Measurements from ENCODE around the gene HOXA4. TPM values are rescaled to one million over a fixed set of nuclear protein-coding genes. Genes with fewer than 3 reads are reported as not detected.

HOXA4 gene
- total and polyA plus RNA-seq, 10 of the 15 experiments (the other 5 are each of a cell fraction or from before 2014, with no cell fraction given), result 0.07 TPM; not detected in 9

DNA sequence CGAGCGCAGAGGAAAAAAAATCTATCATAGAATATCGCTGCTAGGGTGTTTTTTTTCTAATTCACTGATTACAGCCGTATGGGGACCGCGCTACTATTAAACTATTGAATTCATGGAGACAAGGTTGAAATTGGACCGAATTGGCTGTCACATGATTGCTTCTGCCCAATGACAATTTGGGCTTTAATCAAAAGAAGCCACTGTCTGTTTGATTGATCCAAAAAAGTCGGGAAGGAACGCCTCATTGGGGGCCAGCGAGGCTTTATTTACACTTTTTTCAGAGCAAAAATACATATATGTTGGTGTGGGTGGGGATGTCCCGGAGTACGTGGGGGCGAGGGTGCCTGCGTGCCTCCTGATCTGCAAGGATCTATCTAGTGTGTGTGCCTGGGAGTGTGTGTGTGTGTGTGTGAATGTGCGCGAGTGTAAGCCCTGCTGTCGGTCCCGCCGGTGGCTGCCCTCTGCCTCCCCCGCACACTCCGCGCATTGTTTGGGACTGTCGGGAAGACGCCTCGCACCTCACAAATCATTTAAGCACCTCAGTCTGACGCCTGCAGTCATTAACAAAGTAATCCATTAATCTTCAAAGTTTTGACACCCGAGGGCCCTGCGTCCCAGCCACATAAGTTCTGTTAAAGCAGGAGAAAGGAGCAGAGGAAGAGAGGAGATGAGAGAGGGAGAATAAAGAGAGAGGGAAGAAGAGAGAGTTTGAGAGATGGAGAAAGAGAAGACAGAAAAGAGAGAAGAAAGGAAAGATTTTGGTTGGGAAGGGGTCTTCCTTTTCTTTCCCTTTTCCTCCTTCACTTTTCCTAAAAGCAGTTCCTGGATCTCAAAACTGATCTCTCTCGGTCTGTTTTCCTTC lies 27.7 kb downstream of the HOXA4 start, which contains the start of gene HOXA2:
Gene HOXA2, minus strand, starts transcription at position 103 of the 862 bp plus-strand sequence. CDS start 183 bp downstream, outside the sequence.
- H3K79me2 ChIP-seq (ENCODE audit: control insufficient read depth, insufficient read depth, low read length), result no peaks in the 10 kb centered on the region
- ChIA-PET CTCF (no interaction called here), SMC1A (ENCODE audit: uncharacterized antibody, unreplicated experiment) (no interaction called here), POLR2A (no interaction called here), RAD21 (ENCODE audit: unreplicated experiment) (no interaction called here)
- intact Hi-C loops (cut with micrococcal nuclease; ENCODE audit: unreplicated experiment), result no loop called here
- peak; percentile 24; the same call in 2 of the 3 replicates for ATAC-seq
- H3K27ac ChIP-seq (ENCODE audit: control insufficient read depth, insufficient read depth), result no peak within 1 kb of the TSS
- no peak within 1 kb of the TSS for H3K4me3 ChIP-seq
- WGBS (ENCODE audit: insufficient coverage, insufficient replicate concordance, low lambda C conversion rate, missing lambda C conversion rate), result 53% methylated on average over 28 of the region's 29 CpGs
- no peak within 1 kb of the TSS for H3K9ac ChIP-seq (ENCODE audit: control insufficient read depth, insufficient read depth, low read length)
- no peaks in the 10 kb centered on the region; the same call in 2 of the 3 replicates for H3K9me3 ChIP-seq (replicated peaks; ENCODE audit: control insufficient read depth, insufficient read depth, low read length)
- H2AFZ ChIP-seq (ENCODE audit: control insufficient read depth, low read depth, low read length), result no peak within 1 kb of the TSS
- in situ Hi-C loops (cut with MboI), result no loop called here
- H3K4me1 ChIP-seq (ENCODE audit: control insufficient read depth, insufficient read depth, low read length), result no peaks in the 10 kb centered on the region
- H4K20me1 ChIP-seq (ENCODE audit: control insufficient read depth, insufficient read depth), result no peaks in the 10 kb centered on the region
- FAIRE-seq, result no peak
- BruUV-seq (replicated peaks), result no TSS peak
- H3K4me2 ChIP-seq (ENCODE audit: control insufficient read depth, insufficient read depth), result no peak within 1 kb of the TSS
- H3K27me3 ChIP-seq (replicated peaks in 1 of 2; ENCODE audit: control insufficient read depth in 2 of 2, insufficient read depth in 2 of 2, low read length in 1 of 2), result peaks cover 4% of the 10 kb centered on the region in 2 experiments
- no peaks in the 10 kb centered on the region for H3K36me3 ChIP-seq (ENCODE audit: control insufficient read depth in 2 of 2, insufficient read depth in 2 of 2, low read length in 1 of 2)
- no peak for DNase-seq (ENCODE audit: low read depth, low spot score)
- TF ChIP-seq ETV6 (conservative IDR thresholded peaks at IDR 0.05 in 1 of 2, IDR thresholded peaks at IDR 0.05 in 1 of 2; ENCODE audit: borderline replicate concordance in 1 of 2, low read depth in 1 of 2) (no peak), SIX5 (IDR thresholded peaks at IDR 0.05; ENCODE audit: low read depth, low read length, severe bottlenecking) (no peak), EGR1 (IDR thresholded peaks at IDR 0.05; ENCODE audit: borderline replicate concordance in 1 of 2, low read depth in 2 of 2, low read length in 2 of 2) (no peak), TARDBP (IDR thresholded peaks at IDR 0.05; ENCODE audit: borderline replicate concordance) (no peak), SIN3A (IDR thresholded peaks at IDR 0.05; ENCODE audit: low read depth, low read length) (no peak), PAX5 (IDR thresholded peaks at IDR 0.05; ENCODE audit: borderline replicate concordance, low read depth, low read length) (no peak), BACH1 (IDR thresholded peaks at IDR 0.05; ENCODE audit: borderline replicate concordance) (no peak), ZNF217 (IDR thresholded peaks at IDR 0.05) (no peak)
- TF ChIP-seq, protein P1, sequence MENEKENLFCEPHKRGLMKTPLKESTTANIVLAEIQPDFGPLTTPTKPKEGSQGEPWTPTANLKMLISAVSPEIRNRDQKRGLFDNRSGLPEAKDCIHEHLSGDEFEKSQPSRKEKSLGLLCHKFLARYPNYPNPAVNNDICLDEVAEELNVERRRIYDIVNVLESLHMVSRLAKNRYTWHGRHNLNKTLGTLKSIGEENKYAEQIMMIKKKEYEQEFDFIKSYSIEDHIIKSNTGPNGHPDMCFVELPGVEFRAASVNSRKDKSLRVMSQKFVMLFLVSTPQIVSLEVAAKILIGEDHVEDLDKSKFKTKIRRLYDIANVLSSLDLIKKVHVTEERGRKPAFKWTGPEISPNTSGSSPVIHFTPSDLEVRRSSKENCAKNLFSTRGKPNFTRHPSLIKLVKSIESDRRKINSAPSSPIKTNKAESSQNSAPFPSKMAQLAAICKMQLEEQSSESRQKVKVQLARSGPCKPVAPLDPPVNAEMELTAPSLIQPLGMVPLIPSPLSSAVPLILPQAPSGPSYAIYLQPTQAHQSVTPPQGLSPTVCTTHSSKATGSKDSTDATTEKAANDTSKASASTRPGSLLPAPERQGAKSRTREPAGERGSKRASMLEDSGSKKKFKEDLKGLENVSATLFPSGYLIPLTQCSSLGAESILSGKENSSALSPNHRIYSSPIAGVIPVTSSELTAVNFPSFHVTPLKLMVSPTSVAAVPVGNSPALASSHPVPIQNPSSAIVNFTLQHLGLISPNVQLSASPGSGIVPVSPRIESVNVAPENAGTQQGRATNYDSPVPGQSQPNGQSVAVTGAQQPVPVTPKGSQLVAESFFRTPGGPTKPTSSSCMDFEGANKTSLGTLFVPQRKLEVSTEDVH (IDR thresholded peaks at IDR 0.05; ENCODE audit: low read depth, partially characterized antibody), result no peak
- TF ChIP-seq, protein P2, sequence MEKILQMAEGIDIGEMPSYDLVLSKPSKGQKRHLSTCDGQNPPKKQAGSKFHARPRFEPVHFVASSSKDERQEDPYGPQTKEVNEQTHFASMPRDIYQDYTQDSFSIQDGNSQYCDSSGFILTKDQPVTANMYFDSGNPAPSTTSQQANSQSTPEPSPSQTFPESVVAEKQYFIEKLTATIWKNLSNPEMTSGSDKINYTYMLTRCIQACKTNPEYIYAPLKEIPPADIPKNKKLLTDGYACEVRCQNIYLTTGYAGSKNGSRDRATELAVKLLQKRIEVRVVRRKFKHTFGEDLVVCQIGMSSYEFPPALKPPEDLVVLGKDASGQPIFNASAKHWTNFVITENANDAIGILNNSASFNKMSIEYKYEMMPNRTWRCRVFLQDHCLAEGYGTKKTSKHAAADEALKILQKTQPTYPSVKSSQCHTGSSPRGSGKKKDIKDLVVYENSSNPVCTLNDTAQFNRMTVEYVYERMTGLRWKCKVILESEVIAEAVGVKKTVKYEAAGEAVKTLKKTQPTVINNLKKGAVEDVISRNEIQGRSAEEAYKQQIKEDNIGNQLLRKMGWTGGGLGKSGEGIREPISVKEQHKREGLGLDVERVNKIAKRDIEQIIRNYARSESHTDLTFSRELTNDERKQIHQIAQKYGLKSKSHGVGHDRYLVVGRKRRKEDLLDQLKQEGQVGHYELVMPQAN (conservative IDR thresholded peaks at IDR 0.05), result no peak
- TF ChIP-seq, protein P3, sequence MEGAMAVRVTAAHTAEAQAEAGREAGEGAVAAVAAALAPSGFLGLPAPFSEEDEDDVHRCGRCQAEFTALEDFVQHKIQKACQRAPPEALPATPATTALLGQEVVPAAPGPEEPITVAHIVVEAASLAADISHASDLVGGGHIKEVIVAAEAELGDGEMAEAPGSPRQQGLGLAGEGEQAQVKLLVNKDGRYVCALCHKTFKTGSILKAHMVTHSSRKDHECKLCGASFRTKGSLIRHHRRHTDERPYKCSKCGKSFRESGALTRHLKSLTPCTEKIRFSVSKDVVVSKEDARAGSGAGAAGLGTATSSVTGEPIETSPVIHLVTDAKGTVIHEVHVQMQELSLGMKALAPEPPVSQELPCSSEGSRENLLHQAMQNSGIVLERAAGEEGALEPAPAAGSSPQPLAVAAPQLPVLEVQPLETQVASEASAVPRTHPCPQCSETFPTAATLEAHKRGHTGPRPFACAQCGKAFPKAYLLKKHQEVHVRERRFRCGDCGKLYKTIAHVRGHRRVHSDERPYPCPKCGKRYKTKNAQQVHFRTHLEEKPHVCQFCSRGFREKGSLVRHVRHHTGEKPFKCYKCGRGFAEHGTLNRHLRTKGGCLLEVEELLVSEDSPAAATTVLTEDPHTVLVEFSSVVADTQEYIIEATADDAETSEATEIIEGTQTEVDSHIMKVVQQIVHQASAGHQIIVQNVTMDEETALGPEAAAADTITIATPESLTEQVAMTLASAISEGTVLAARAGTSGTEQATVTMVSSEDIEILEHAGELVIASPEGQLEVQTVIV (IDR thresholded peaks at IDR 0.05; ENCODE audit: borderline replicate concordance, partially characterized antibody), result no peak
